ENCODE measurements around the gene ACAP1. TPM values are rescaled to one million over a fixed set of nuclear protein-coding genes. Genes with fewer than 3 reads are reported as not detected.

ACAP1 gene
- polyA plus RNA-seq, 1 donor (not counting 4 experiments of a cell fraction or from before 2014, with no cell fraction given): 1.7 TPM

GRCh38 chr17:7384489-7385081 lies 48.3 kb downstream of the ACAP1 start:
- no peaks in the 10 kb centered on the region for H3K9me3 ChIP-seq (ENCODE audit: control insufficient read depth, low read depth, low read length)
- H3K27me3 ChIP-seq (ENCODE audit: control insufficient read depth, extremely low read depth, insufficient read depth, low read length): no peaks in the 10 kb centered on the region
- no peaks in the 10 kb centered on the region for H3K9me1 ChIP-seq (ENCODE audit: control insufficient read depth, extremely low read depth, insufficient read depth, low read length)
- peaks cover 3% of the 10 kb centered on the region for H4K20me1 ChIP-seq (ENCODE audit: control insufficient read depth, extremely low read depth, insufficient read depth, low read length)
- H3K4me3 ChIP-seq (ENCODE audit: control insufficient read depth in 2 of 3, extremely low read depth in 1 of 3, insufficient read depth in 2 of 3, low read depth in 1 of 3, low read length in 3 of 3): no peak overlapping the region
- no peak overlapping the region for H3K9ac ChIP-seq (ENCODE audit: control insufficient read depth, extremely low read depth, insufficient read depth, low read length)
- DNase-seq (ENCODE audit: low read depth, low spot score) (no peak), FAIRE-seq (no peak)
- TF ChIP-seq CTCF (optimal IDR thresholded peaks at IDR 0.05 in 1 of 3, IDR thresholded peaks at IDR 0.05 in 1 of 3, conservative IDR thresholded peaks at IDR 0.05 in 1 of 3; ENCODE audit: extremely low read depth in 1 of 3, insufficient read depth in 2 of 3, low read length in 3 of 3) (no peak), EZH2 (IDR thresholded peaks at IDR 0.05; ENCODE audit: low read length) (no peak)
- H3K36me3 ChIP-seq (ENCODE audit: control insufficient read depth in 2 of 2, extremely low read depth in 1 of 2, insufficient read depth in 2 of 2, low read length in 2 of 2): peaks cover 17 to 33% of the 10 kb centered on the region in 2 experiments
- dilution Hi-C loops (cut with MboI; ENCODE audit: extremely low pct_ligation_motif_present, low sequenced_read_pairs): no loop called here
- no peak overlapping the region for H3K27ac ChIP-seq (ENCODE audit: control insufficient read depth, insufficient read depth, low read length)
- H3K79me2 ChIP-seq (ENCODE audit: control insufficient read depth, insufficient read depth, low read length): peaks cover 7% of the 10 kb centered on the region
- no peak overlapping the region for H3K4me2 ChIP-seq (ENCODE audit: control insufficient read depth, extremely low read depth, insufficient read depth, low read depth, low read length)
- no peak overlapping the region for H2AFZ ChIP-seq (ENCODE audit: control insufficient read depth, low read length)
- H3K4me1 ChIP-seq (ENCODE audit: control insufficient read depth, extremely low read depth, insufficient read depth, low read length): peaks cover 14% of the 10 kb centered on the region

- Histone ChIP-seq H3K4me2 (ENCODE audit: control insufficient read depth, extremely low read depth, insufficient read depth, low read depth, low read length) (no peak overlapping the region), H3K27ac (ENCODE audit: control insufficient read depth, insufficient read depth, low read length) (no peak overlapping the region), H4K20me1 (ENCODE audit: control insufficient read depth, extremely low read depth, insufficient read depth, low read length) (peaks cover 3% of the 10 kb centered on the region), H3K9me3 (ENCODE audit: control insufficient read depth, low read depth, low read length) (no peaks in the 10 kb centered on the region), H3K4me1 (ENCODE audit: control insufficient read depth, extremely low read depth, insufficient read depth, low read length) (peaks cover 7% of the 10 kb centered on the region), H3K4me3 (ENCODE audit: control insufficient read depth in 2 of 3, extremely low read depth in 1 of 3, insufficient read depth in 2 of 3, low read depth in 1 of 3, low read length in 3 of 3) (no peak overlapping the region), H2AFZ (ENCODE audit: control insufficient read depth, low read length) (no peak overlapping the region), H3K9me1 (ENCODE audit: control insufficient read depth, extremely low read depth, insufficient read depth, low read length) (no peaks in the 10 kb centered on the region), H3K27me3 (ENCODE audit: control insufficient read depth, extremely low read depth, insufficient read depth, low read length) (no peaks in the 10 kb centered on the region), H3K36me3 (ENCODE audit: control insufficient read depth in 2 of 2, extremely low read depth in 1 of 2, insufficient read depth in 2 of 2, low read length in 2 of 2) (peaks cover 44 to 49% of the 10 kb centered on the region in 2 experiments), H3K79me2 (ENCODE audit: control insufficient read depth, insufficient read depth, low read length) (peaks cover 25% of the 10 kb centered on the region), H3K9ac (ENCODE audit: control insufficient read depth, extremely low read depth, insufficient read depth, low read length) (no peak overlapping the region)
- TF ChIP-seq CTCF (optimal IDR thresholded peaks at IDR 0.05 in 1 of 3, IDR thresholded peaks at IDR 0.05 in 1 of 3, conservative IDR thresholded peaks at IDR 0.05 in 1 of 3; ENCODE audit: extremely low read depth in 1 of 3, insufficient read depth in 2 of 3, low read length in 3 of 3) (no peak), EZH2 (IDR thresholded peaks at IDR 0.05; ENCODE audit: low read length) (no peak)
- no peak for FAIRE-seq
- DNase-seq (ENCODE audit: low read depth, low spot score): no peak
- dilution Hi-C loops (cut with MboI; ENCODE audit: extremely low pct_ligation_motif_present, low sequenced_read_pairs): no loop called here
Measured at GRCh38 chr17:7388856-7389255, 52.5 kb downstream of the ACAP1 start.
